ENCODE data around the gene SHMT2. TPM values are rescaled to one million over a fixed set of nuclear protein-coding genes. Genes with fewer than 3 reads are reported as not detected.

The SHMT2 gene
- total RNA-seq, 1 donor from 2014 or later, result 91.3 TPM

DNA sequence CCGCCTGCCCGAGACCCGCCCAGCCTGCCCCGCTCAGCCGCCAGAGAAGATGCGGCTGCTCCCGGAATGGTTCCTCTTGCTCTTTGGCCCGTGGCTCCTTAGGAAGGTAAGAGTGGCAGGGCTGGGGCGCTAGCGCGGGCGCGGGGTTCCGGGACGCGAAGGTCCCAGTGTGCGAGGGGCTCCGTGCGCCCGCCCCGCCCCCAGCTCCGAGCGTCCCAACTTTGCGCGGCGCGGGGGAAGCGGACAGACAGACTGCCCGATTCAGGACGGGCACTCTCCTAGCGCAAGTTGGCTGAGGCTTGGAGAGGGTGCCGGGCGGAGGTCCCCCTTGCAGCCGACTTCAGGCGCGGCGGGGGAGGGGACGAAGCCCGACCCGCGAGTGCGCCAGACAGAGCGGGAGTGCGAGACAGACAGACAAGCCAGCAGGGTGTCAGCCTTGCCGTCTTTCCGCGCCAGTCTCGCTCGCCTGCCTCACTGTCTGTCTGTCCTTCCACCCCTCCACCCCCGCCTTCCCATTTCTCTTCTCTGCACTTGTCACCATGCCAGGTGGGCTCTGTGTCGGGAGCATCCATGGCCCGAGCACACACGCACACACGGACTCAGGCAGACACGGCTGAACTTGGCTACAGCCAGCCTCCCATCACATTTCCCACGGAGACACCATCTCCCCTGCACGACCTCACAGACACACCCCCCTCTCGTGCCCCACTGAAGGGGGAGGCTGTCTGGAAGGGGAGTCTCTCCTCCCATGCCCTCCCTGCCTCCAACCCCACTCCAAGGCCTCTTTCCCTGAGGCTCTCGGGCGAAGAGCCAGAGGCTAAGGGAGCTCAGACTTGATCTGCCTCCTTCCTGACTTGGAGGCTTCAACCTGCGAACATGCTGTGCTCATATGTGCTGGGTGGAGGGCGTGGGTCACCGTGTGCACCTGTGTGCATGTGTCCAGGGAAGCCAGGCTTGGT, 12.3 kb upstream of the SHMT2 start:
- peaks cover 63 to 77% (median 72%) of the 10 kb centered on the region in 3 donors for H3K27me3 ChIP-seq (ENCODE audit: control insufficient read depth in 3 of 3, insufficient read depth in 3 of 3, low read length in 3 of 3)
- peak overlapping the region in 1 of 3 donors; percentile 50 for H3K9ac ChIP-seq (ENCODE audit: low read depth in 1 of 3, low read length in 3 of 3)
- H3K9me3 ChIP-seq (ENCODE audit: control insufficient read depth in 3 of 3, low read length in 3 of 3), result no peaks in the 10 kb centered on the region
- H3K27ac ChIP-seq (ENCODE audit: low read depth, low read length), result no peak overlapping the region
- no peaks in the 10 kb centered on the region for H3K36me3 ChIP-seq (ENCODE audit: control insufficient read depth in 3 of 3, insufficient read depth in 3 of 3, low read length in 3 of 3)
- H3K4me3 ChIP-seq (ENCODE audit: low read length in 3 of 3), result peak overlapping the region in 2 of 3 donors; percentile 57 to 65
- peaks cover 24 to 42% (median 41%) of the 10 kb centered on the region in 3 donors for H3K4me1 ChIP-seq (ENCODE audit: control insufficient read depth in 3 of 3, insufficient read depth in 3 of 3, low read length in 3 of 3)

DNA sequence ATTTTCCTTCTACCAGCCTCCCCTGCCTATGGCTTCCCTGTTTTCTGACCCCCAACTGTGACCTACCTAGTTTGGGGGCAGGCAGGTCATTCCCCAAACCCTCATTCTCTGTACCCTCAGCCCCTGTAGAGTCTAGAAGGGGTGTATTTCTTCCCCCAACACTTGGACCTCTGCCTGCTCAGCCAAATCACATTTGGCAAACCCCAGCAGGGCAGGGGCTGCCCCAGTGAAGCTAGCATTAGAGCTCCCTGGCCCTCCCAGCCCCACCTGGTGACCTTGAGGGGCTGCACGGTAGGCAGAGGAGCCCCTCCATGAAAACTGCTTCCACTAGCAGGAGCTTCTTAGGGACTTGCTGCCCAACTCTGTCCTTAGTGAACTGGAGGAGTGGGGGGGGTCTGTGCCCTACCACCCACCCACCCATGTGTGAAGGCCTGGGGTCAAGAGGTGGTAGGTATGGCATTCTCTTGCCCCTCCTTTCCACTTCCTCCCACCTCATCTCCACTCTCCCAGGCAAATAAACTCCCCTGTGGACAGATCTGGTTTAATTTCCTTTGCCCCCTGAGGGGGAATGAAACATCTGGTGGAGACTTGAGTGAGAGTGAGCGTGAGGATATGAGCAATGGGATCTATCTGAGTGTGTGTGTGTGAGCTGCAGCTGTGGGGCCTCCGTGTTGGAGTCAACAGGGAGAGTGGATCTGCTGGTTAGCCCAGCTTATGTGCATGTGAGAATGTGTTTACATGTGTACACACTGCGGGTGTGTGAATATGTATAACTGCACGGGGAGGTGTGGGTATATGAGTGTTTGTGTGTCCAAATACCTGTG, 11.3 kb upstream of the SHMT2 start:
- H3K27me3 ChIP-seq (ENCODE audit: control insufficient read depth in 3 of 3, insufficient read depth in 3 of 3, low read length in 3 of 3), result peaks cover 71 to 87% (median 82%) of the 10 kb centered on the region in 3 donors
- peaks cover 24 to 43% (median 36%) of the 10 kb centered on the region in 3 donors for H3K4me1 ChIP-seq (ENCODE audit: control insufficient read depth in 3 of 3, insufficient read depth in 3 of 3, low read length in 3 of 3)
- H3K9ac ChIP-seq (ENCODE audit: low read depth in 1 of 3, low read length in 3 of 3), result no peak overlapping the region
- no peak overlapping the region for H3K4me3 ChIP-seq (ENCODE audit: low read length in 3 of 3)
- no peaks in the 10 kb centered on the region for H3K9me3 ChIP-seq (ENCODE audit: control insufficient read depth in 3 of 3, low read length in 3 of 3)
- H3K27ac ChIP-seq (ENCODE audit: low read depth, low read length), result no peak overlapping the region
- no peaks in the 10 kb centered on the region for H3K36me3 ChIP-seq (ENCODE audit: control insufficient read depth in 3 of 3, insufficient read depth in 3 of 3, low read length in 3 of 3)

DNA sequence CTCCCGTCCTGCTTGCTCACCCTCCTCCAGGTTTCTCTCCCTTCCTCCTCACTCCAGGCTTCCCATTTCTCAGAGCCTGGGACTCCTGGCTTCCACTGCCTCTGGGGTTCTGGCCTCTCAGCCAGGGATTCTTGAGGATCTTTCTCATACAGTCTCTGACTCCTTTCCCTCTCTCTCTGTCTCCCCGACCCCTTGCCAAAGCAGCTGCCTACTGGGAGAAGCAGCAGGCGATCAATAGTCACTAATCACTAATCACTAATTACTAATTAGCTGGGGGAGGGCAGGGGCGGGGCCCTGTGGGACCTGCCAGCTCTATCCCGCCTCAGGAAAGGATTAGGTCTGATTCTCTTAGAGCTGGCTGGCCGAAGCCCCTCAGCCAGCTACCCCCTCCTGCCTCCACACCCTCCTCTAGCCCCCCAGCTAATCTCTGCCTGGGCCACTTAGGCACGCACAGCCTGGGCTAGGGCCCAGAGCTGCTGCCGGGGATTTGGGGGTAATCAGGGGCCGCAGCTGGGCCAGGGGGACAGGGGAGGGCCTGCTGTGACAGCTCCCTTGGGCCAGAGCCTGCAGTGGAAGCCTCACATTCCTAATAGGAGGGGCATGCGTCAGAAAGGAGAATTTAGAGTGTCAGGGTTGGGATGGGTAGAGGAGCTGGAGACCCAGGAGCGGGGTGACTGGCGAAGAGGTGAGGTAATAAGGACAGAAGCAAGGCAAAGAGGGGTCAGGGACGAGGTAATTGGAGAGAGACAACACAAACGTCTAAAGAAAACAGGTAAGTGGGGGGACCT, 10.1 kb upstream of the SHMT2 start:
- H3K4me3 ChIP-seq (ENCODE audit: low read length in 3 of 3), result no peak overlapping the region
- H3K27me3 ChIP-seq (ENCODE audit: control insufficient read depth in 3 of 3, insufficient read depth in 3 of 3, low read length in 3 of 3), result peaks cover 83 to 92% (median 83%) of the 10 kb centered on the region in 3 donors
- H3K27ac ChIP-seq (ENCODE audit: low read depth, low read length), result no peak overlapping the region
- H3K9ac ChIP-seq (ENCODE audit: low read depth in 1 of 3, low read length in 3 of 3), result no peak overlapping the region
- H3K9me3 ChIP-seq (ENCODE audit: control insufficient read depth in 3 of 3, low read length in 3 of 3), result no peaks in the 10 kb centered on the region
- no peaks in the 10 kb centered on the region for H3K36me3 ChIP-seq (ENCODE audit: control insufficient read depth in 3 of 3, insufficient read depth in 3 of 3, low read length in 3 of 3)
- peaks cover 14 to 33% (median 25%) of the 10 kb centered on the region in 3 donors for H3K4me1 ChIP-seq (ENCODE audit: control insufficient read depth in 3 of 3, insufficient read depth in 3 of 3, low read length in 3 of 3)

DNA sequence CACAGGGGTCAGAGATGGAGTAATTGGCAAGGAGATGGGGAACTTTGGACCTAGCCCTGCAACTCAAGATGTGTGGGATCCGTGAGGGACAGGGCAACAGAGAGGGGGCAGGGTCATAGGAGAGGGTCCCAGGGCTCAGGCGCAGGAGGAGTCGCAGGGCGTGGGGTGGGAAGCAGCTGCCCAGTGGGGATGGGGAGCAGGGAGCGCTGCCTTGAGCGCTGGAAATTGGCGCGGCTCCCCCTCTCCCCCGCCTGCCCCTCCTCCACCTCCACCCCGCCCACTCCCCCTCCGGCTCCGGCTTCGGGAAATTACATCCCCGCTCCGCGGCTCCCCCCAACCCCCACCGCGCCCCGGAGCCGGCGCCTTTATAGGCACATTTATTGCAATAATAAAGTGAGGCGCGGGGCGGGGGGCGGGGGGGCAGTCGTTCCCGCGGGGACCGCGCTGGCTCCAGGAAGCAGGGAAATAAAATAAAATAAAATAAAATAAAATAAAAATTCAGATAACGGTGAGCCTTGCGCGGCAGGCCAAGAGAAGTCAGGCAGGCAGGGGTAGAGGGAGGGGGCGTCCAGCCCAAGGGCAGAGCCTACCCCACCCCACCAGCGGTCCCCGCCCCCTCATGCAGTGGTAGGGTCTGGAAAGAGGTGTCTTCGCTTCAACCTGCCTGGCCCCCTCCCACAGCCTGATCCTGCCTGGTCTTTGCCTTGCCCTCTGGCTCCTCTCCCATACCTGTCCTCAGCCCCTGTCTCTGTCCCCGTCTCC, 9.3 kb upstream of the SHMT2 start:
- no peak overlapping the region for H3K9ac ChIP-seq (ENCODE audit: low read depth in 1 of 3, low read length in 3 of 3)

DNA sequence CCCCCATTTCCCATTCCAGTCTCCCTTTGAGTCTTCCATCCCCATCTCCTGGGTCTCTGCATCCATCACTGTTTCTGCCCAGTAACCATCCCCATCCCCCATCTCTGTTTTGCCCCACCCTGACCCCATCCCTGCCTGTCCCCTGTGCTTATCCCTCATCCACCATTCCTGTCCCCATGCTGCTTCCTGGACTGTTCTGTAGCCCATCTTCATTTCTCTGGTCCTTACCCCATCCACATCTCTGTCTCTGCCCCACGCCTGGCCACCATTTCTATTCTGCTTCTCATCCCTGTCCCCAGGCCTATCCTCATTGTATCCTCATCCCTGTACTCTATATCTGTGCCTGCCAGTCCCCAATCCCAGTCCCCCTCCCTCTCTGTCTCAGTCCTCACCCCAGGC, 8.7 kb upstream of the SHMT2 start:
- peaks cover 12 to 20% (median 16%) of the 10 kb centered on the region in 3 donors for H3K4me1 ChIP-seq (ENCODE audit: control insufficient read depth in 3 of 3, insufficient read depth in 3 of 3, low read length in 3 of 3)
- H3K27me3 ChIP-seq (ENCODE audit: control insufficient read depth in 3 of 3, insufficient read depth in 3 of 3, low read length in 3 of 3), result peaks cover 81 to 90% (median 83%) of the 10 kb centered on the region in 3 donors
- H3K9me3 ChIP-seq (ENCODE audit: control insufficient read depth in 3 of 3, low read length in 3 of 3), result no peaks in the 10 kb centered on the region
- H3K36me3 ChIP-seq (ENCODE audit: control insufficient read depth in 3 of 3, insufficient read depth in 3 of 3, low read length in 3 of 3), result no peaks in the 10 kb centered on the region
- H3K27ac ChIP-seq (ENCODE audit: low read depth, low read length), result no peak overlapping the region
- no peak overlapping the region for H3K9ac ChIP-seq (ENCODE audit: low read depth in 1 of 3, low read length in 3 of 3)
- no peak overlapping the region for H3K4me3 ChIP-seq (ENCODE audit: low read length in 3 of 3)

More for the DNA sequence above, 9.3 kb upstream of the SHMT2 start:
- no peaks in the 10 kb centered on the region for H3K9me3 ChIP-seq (ENCODE audit: control insufficient read depth in 3 of 3, low read length in 3 of 3)
- H3K4me1 ChIP-seq (ENCODE audit: control insufficient read depth in 3 of 3, insufficient read depth in 3 of 3, low read length in 3 of 3), result peaks cover 14 to 26% (median 21%) of the 10 kb centered on the region in 3 donors
- no peak overlapping the region for H3K4me3 ChIP-seq (ENCODE audit: low read length in 3 of 3)
- peaks cover 83 to 91% (median 83%) of the 10 kb centered on the region in 3 donors for H3K27me3 ChIP-seq (ENCODE audit: control insufficient read depth in 3 of 3, insufficient read depth in 3 of 3, low read length in 3 of 3)
- H3K36me3 ChIP-seq (ENCODE audit: control insufficient read depth in 3 of 3, insufficient read depth in 3 of 3, low read length in 3 of 3), result no peaks in the 10 kb centered on the region
- no peak overlapping the region for H3K27ac ChIP-seq (ENCODE audit: low read depth, low read length)

DNA sequence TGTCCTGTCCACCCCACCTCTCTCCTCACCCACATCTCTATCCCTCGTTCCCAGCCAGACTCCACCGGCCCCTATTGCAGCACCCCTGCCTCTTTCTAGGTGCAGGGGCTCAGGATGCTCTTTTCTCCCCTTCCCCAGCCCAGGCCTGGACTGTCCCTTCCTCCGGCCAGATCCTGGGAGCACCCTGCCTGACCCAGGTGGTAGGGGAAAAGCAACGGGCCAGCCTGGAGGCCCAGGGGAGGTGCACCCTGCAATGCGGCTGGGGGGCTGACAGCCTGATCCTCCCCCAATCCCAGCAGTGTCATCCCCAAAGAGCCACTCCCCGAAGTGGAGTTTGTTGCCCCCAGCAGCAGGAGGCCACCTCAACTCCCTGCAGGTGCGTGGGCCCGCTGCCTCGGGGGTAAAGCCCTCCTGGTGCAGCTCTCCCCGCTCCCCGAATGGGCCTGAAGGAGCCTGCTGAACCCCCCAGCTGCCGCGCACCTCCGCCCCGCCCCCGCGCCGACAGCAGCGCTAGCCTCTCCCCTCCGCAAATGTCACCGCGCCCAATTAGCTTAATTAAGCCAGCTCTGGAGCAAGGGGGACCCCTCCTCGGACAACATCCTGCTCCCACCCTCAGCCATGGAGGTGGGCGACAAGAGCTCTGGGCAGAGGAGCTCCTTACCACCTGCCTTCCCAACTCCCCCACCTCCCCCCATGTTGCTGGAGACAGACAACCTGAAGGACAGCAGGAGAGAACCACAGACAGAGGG, 8.2 kb upstream of the SHMT2 start:
- no peak overlapping the region for H3K27ac ChIP-seq (ENCODE audit: low read depth, low read length)
- H3K4me1 ChIP-seq (ENCODE audit: control insufficient read depth in 3 of 3, insufficient read depth in 3 of 3, low read length in 3 of 3), result peaks cover 8 to 15% (median 13%) of the 10 kb centered on the region in 3 donors
- H3K36me3 ChIP-seq (ENCODE audit: control insufficient read depth in 3 of 3, insufficient read depth in 3 of 3, low read length in 3 of 3), result no peaks in the 10 kb centered on the region
- peaks cover 81 to 88% (median 82%) of the 10 kb centered on the region in 3 donors for H3K27me3 ChIP-seq (ENCODE audit: control insufficient read depth in 3 of 3, insufficient read depth in 3 of 3, low read length in 3 of 3)
- no peak overlapping the region for H3K9ac ChIP-seq (ENCODE audit: low read depth in 1 of 3, low read length in 3 of 3)
- no peaks in the 10 kb centered on the region for H3K9me3 ChIP-seq (ENCODE audit: control insufficient read depth in 3 of 3, low read length in 3 of 3)
- H3K4me3 ChIP-seq (ENCODE audit: low read length in 3 of 3), result no peak overlapping the region

DNA sequence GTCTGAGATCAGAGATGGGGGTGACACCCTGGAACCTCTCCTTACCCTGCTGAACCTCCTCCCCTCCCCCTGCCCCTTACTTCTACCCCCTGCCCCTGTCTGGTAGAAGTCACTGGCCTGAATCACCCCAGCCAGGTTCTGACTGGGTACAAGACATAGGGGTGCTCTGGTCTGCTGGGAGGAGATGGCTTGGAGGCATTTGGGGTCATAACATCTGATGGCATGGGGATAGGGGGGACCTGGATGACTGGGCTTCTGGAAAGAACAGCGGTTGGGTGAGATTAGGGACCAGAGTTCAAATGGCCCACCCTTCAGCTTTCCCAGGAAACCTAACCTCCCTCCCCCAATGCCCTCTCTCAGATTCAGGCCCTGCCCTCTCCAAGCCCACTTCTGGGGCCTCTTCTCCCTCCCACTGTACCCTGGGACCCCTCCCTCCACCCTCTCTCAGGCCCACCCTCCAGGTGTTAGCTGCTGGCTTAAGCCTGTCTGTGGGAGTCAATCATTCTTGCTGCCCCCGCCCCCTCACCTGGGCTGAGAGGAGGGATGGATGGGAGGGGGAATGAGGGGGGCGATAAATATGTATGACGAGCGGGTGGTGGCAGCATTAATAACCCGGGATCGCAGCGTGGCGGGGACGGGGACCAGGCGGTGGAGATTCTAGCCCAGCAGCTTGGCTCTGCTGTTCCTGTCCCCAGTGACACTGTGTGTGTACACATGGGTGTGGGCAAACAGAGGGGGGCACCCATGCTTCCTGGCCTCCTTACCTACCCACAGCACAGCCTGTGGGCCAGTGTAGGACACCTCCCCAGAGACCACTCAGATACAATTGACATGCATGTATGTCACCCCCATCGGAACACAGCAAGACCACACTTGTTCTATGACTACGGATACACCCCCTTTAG, 7.0 kb upstream of the SHMT2 start:
- Histone ChIP-seq H3K27me3 (ENCODE audit: control insufficient read depth in 3 of 3, insufficient read depth in 3 of 3, low read length in 3 of 3) (peaks cover 77 to 82% (median 77%) of the 10 kb centered on the region in 3 donors), H3K9me3 (ENCODE audit: control insufficient read depth in 3 of 3, low read length in 3 of 3) (no peaks in the 10 kb centered on the region), H3K4me3 (ENCODE audit: low read length in 3 of 3) (no peak overlapping the region), H3K27ac (ENCODE audit: low read depth, low read length) (no peak overlapping the region), H3K9ac (ENCODE audit: low read depth in 1 of 3, low read length in 3 of 3) (no peak overlapping the region), H3K4me1 (ENCODE audit: control insufficient read depth in 3 of 3, insufficient read depth in 3 of 3, low read length in 3 of 3) (peaks cover 3 to 6% (median 5%) of the 10 kb centered on the region in 3 donors), H3K36me3 (ENCODE audit: control insufficient read depth in 3 of 3, insufficient read depth in 3 of 3, low read length in 3 of 3) (no peaks in the 10 kb centered on the region)
